ENCODE data around the gene PON3. TPM values are rescaled to one million over a fixed set of nuclear protein-coding genes. Genes with fewer than 3 reads are reported as not detected.

Gene PON3
- total RNA-seq, 1 experiment from 2014 or later: 5.3 TPM

DNA sequence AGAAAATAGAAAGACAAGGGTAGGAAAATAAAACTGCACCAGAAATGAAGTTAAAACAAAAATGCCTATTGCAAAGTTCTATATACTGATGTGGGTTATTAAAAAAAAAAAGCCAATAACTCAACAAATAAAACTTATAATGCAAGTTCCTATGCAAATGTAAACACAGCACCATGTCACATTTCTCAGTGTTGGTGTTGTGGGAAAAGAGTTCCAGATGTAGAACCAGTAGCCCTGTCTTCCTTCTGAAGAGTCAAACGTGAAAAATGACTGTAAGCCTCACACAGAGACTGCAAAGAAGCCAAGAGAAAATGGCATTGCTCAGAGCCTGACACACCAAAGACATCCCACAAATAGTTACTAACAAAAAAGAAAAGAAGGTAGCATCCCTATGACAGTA, 28.5 kb upstream of the PON3 start:
- Mint-ChIP-seq H3K36me3 (ENCODE audit: insufficient read depth, unreplicated experiment) (peaks cover 7% of the 10 kb centered on the region), H3K27ac (ENCODE audit: unreplicated experiment) (no peak overlapping the region), H3K4me3 (ENCODE audit: low read depth, unreplicated experiment) (no peak overlapping the region), H3K4me1 (ENCODE audit: low read depth, unreplicated experiment) (peaks cover 25% of the 10 kb centered on the region), H3K9me3 (ENCODE audit: low read depth, unreplicated experiment) (peaks cover 3% of the 10 kb centered on the region), H3K27me3 (ENCODE audit: unreplicated experiment) (no peaks in the 10 kb centered on the region)
- no peak for DNase-seq
- no TSS peak for BruUV-seq (replicated peaks)
- CTCF ChIA-PET: no interaction called here
- intact Hi-C loops (cut with micrococcal nuclease; ENCODE audit: unreplicated experiment): no loop called here
- no peak for TF ChIP-seq CTCF (IDR thresholded peaks at IDR 0.05; ENCODE audit: unreplicated experiment)

- Mint-ChIP-seq H3K27me3 (ENCODE audit: unreplicated experiment) (no peaks in the 10 kb centered on the region), H3K27ac (ENCODE audit: unreplicated experiment) (peak overlapping the region; percentile 73), H3K4me1 (ENCODE audit: low read depth, unreplicated experiment) (peaks cover 25% of the 10 kb centered on the region), H3K4me3 (ENCODE audit: low read depth, unreplicated experiment) (no peak overlapping the region), H3K9me3 (ENCODE audit: low read depth, unreplicated experiment) (peaks cover 3% of the 10 kb centered on the region), H3K36me3 (ENCODE audit: insufficient read depth, unreplicated experiment) (peaks cover 7% of the 10 kb centered on the region)
- no peak for DNase-seq
- no TSS peak for BruUV-seq (replicated peaks)
- intact Hi-C loops (cut with micrococcal nuclease; ENCODE audit: unreplicated experiment): no loop called here
- TF ChIP-seq CTCF (IDR thresholded peaks at IDR 0.05; ENCODE audit: unreplicated experiment): no peak
- CTCF ChIA-PET: no interaction called here
Observed at GRCh38 chr7:95421847-95422444, 25.8 kb upstream of the PON3 start.

DNA sequence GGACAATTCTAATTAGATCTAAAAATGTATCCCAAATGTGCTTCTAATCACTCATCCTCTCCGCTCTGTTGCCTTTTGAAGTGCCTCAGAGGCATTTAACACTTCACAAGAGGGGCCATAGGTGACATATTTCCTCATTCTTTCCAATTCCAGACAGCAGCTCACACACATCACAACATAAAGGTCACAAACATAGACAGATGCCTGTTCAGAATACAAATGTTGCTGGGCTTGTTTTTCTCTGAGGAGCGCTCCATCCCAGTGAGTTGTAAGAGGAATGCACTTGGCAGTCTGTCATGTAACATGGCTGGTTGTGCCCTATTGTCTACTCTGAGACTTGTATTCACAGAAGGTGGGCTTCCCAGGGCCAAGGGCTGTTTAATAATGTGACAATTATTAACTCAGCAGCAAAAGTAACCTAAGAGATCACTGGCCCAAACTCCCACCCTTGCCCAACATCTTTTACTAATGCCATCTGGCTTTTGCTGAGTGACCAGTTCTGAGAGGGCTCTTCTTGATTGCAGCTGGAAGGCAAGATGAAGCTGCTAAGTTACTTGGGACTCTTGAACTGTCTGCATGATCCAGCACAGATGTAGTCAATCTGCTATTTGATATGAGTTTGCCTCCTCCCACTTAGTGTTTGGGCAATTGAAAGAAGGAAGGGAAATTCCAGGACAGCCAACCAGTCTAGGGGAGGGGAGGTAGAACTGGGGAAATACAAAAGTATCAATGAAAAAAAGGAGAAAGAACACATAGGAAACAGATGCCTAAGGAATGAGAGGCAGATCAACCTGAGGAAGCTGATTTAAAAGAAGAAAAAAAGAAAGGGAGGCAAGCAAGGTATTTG, 25.0 kb upstream of the PON3 start:
- peak; percentile 5 for DNase-seq
- no peak for TF ChIP-seq CTCF (IDR thresholded peaks at IDR 0.05; ENCODE audit: unreplicated experiment)
- Mint-ChIP-seq H3K9me3 (ENCODE audit: low read depth, unreplicated experiment) (peaks cover 3% of the 10 kb centered on the region), H3K4me3 (ENCODE audit: low read depth, unreplicated experiment) (no peak overlapping the region), H3K27me3 (ENCODE audit: unreplicated experiment) (no peaks in the 10 kb centered on the region), H3K36me3 (ENCODE audit: insufficient read depth, unreplicated experiment) (peaks cover 7% of the 10 kb centered on the region), H3K4me1 (ENCODE audit: low read depth, unreplicated experiment) (peaks cover 25% of the 10 kb centered on the region), H3K27ac (ENCODE audit: unreplicated experiment) (peak overlapping the region; percentile 73)
- BruUV-seq (replicated peaks): no TSS peak
- CTCF ChIA-PET: no interaction called here
- intact Hi-C loops (cut with micrococcal nuclease; ENCODE audit: unreplicated experiment): no loop called here

DNA sequence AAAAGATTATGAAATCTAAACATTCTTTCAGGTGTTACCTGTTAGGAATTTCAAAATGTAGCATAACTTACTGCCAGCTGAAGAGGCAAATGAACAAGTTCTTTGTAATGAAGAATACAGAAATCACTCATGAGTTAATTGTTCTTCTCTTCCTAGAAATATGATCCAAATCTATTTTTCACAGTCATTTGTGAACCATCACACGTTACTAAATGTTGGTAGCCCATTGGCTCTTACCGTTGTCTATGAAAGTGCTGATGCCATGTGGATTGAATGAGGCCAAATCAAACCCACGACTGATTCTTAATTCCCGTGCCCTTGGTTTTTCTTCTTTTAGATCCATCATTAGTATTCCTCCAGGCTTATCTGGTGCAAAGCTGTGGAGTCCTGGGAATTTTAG, 15.9 kb upstream of the PON3 start:
- H3K36me3 Mint-ChIP-seq (ENCODE audit: insufficient read depth, unreplicated experiment): peaks cover 5% of the 10 kb centered on the region
- no peaks in the 10 kb centered on the region for H3K27me3 Mint-ChIP-seq (ENCODE audit: unreplicated experiment)
- no peak for TF ChIP-seq CTCF (IDR thresholded peaks at IDR 0.05; ENCODE audit: unreplicated experiment)

More for the DNA sequence above, 15.9 kb upstream of the PON3 start:
- Mint-ChIP-seq H3K4me3 (ENCODE audit: low read depth, unreplicated experiment) (no peak overlapping the region), H3K4me1 (ENCODE audit: low read depth, unreplicated experiment) (peaks cover 13% of the 10 kb centered on the region), H3K9me3 (ENCODE audit: low read depth, unreplicated experiment) (no peaks in the 10 kb centered on the region), H3K27ac (ENCODE audit: unreplicated experiment) (no peak overlapping the region)
- intact Hi-C loops (cut with micrococcal nuclease; ENCODE audit: unreplicated experiment): no loop called here
- DNase-seq: no peak
- CTCF ChIA-PET: interaction anchor here (1.0 kb wide), 1 partner anchor 100 kb away, joined by 9 read pairs; no protein-coding TSS in a partner anchor
- BruUV-seq (replicated peaks): no TSS peak
